Keratinocyte (primary cell): ENCODE results near the gene SPATA16. TPM values are rescaled to one million over a fixed set of nuclear protein-coding genes. Genes with fewer than 3 reads are reported as not detected.

Source experiments
- DNase-seq: peaks from one replicate; pipeline ENCODE4 v3.0.0-alpha.2; 2011; ENCODE audit warnings: low read depth, missing footprints, low spot score
- FAIRE-seq: peaks from 2 replicates; lab custom pipeline; 2011; peaks lifted over from hg19 to GRCh38; lab: Jason Lieb, UNC
- H2AFZ ChIP-seq: 2 replicates; pipeline ENCODE4 v1.6.0; 2012; ENCODE audit warnings: low read length, control low read depth, inconsistent platforms; ENCODE audit not compliant: control insufficient read depth
- H3K27ac ChIP-seq: 2 replicates; pipeline ENCODE4 v1.5.1; 2011; ENCODE audit warnings: low read length; ENCODE audit not compliant: control insufficient read depth, insufficient read depth
- H3K27me3 ChIP-seq: 3 replicates; pipeline ENCODE4 v1.6.0; 2011; ENCODE audit warnings: low read length; ENCODE audit not compliant: control insufficient read depth, insufficient read depth; ENCODE audit errors: extremely low read depth
- H3K36me3 ChIP-seq, 2 experiments: 2 replicates in 1 of 2; 3 replicates in 1 of 2; pipeline ENCODE4 v1.5.1; 2011; ENCODE audit warnings: low read length in 2 of 2, mild to moderate bottlenecking in 1 of 2; ENCODE audit not compliant: control insufficient read depth in 2 of 2, insufficient read depth in 2 of 2; ENCODE audit errors: extremely low read depth in 1 of 2
- H3K4me1 ChIP-seq: 3 replicates; pipeline ENCODE4 v1.5.1; 2011; ENCODE audit warnings: low read length; ENCODE audit not compliant: control insufficient read depth, insufficient read depth; ENCODE audit errors: extremely low read depth
- H3K4me2 ChIP-seq: 3 replicates; pipeline ENCODE4 v1.6.0; 2011; ENCODE audit warnings: low read depth, low read length; ENCODE audit not compliant: control insufficient read depth, insufficient read depth; ENCODE audit errors: extremely low read depth
- H3K4me3 ChIP-seq, 3 experiments: fragments of 200-600 bp in 1 of 3; sonication (generic) in 1 of 3; 2 replicates in 2 of 3; 3 replicates in 1 of 3; pipeline ENCODE4 v1.5.1; 2011 to 2016; ENCODE audit warnings: low read length in 3 of 3, mild to moderate bottlenecking in 3 of 3, control low read depth in 2 of 3, inconsistent platforms in 1 of 3, low read depth in 1 of 3, mixed read lengths in 1 of 3, mixed run types in 1 of 3, moderate library complexity in 1 of 3; ENCODE audit not compliant: control insufficient read depth in 2 of 3, insufficient read depth in 2 of 3; ENCODE audit errors: extremely low read depth in 1 of 3
- H3K79me2 ChIP-seq: 2 replicates; pipeline ENCODE4 v1.6.0; 2012; ENCODE audit warnings: low read length; ENCODE audit not compliant: control insufficient read depth, insufficient read depth
- H3K9ac ChIP-seq: 3 replicates; pipeline ENCODE4 v1.6.0; 2011; ENCODE audit warnings: low read length; ENCODE audit not compliant: control insufficient read depth, insufficient read depth; ENCODE audit errors: extremely low read depth
- H3K9me1 ChIP-seq: 3 replicates; pipeline ENCODE4 v1.6.0; 2011; ENCODE audit warnings: low read length; ENCODE audit not compliant: control insufficient read depth, insufficient read depth; ENCODE audit errors: extremely low read depth
- H3K9me3 ChIP-seq: 2 replicates; pipeline ENCODE4 v1.5.1; 2012; ENCODE audit warnings: low read depth, low read length; ENCODE audit not compliant: control insufficient read depth
- H4K20me1 ChIP-seq: 3 replicates; pipeline ENCODE4 v1.6.0; 2011; ENCODE audit warnings: low read length; ENCODE audit not compliant: control insufficient read depth, insufficient read depth; ENCODE audit errors: extremely low read depth
- CTCF ChIP-seq, 3 experiments: IDR thresholded peaks in 1 of 3; conservative IDR thresholded peaks in 1 of 3; optimal IDR thresholded peaks in 1 of 3; 2 replicates in 2 of 3; 3 replicates in 1 of 3; pipeline versions ENCODE3 to v1.5.1; 2011; ENCODE audit warnings: low read length in 3 of 3, mild to moderate bottlenecking in 3 of 3, moderate library complexity in 2 of 3, control low read depth in 1 of 3, inconsistent platforms in 1 of 3; ENCODE audit not compliant: insufficient read depth in 2 of 3; ENCODE audit errors: extremely low read depth in 1 of 3
- EZH2 ChIP-seq: IDR thresholded peaks from one replicate; pipeline ENCODE4 v1.6.1; 2012; ENCODE audit warnings: inconsistent platforms, mild to moderate bottlenecking, low read length, moderate library complexity
- dilution Hi-C: fragments of 300-500 bp; cut with MboI; formaldehyde crosslinking; loops from one replicate; pipeline ENCODE4 v1.7.0; 2020; ENCODE audit warnings: low sequenced_read_pairs; ENCODE audit not compliant: extremely low pct_ligation_motif_present
- polyA plus RNA-seq, 5 experiments: library from polyadenylated mRNA; depleted of rRNA in 3 of 5; stranded (reverse) in 3 of 5; stranded (forward) in 1 of 5; unstranded in 1 of 5; fragments of >200 nt; gene quantifications; 1 replicate in 1 of 5; 2 replicates in 3 of 5; 3 replicates in 1 of 5; pipeline versions ENCODE4 v1.2.1 to v1.2.3, GENCODE V29; 2011 to 2012; ENCODE audit warnings: missing spikeins in 2 of 5, low read depth in 1 of 5, low replicate concordance in 1 of 5

The SPATA16 gene
- polyA plus RNA-seq, 1 donor (not counting 4 experiments of a cell fraction or from before 2014, with no cell fraction given), result not detected

- dilution Hi-C loops, result no loop called here
These were observed 97.3 kb downstream of the SPATA16 start for GRCh38 chr3:173043757-173044156.

GRCh38 chr3:173038484-173038871 is 102.6 kb downstream of the SPATA16 start:
- Histone ChIP-seq H3K4me1 (no peaks in the 10 kb centered on the region), H2AFZ (no peak overlapping the region), H3K9me3 (no peaks in the 10 kb centered on the region), H3K27ac (no peak overlapping the region), H3K27me3 (no peaks in the 10 kb centered on the region), H3K4me3 (no peak overlapping the region), H3K4me2 (no peak overlapping the region), H3K36me3 (no peaks in the 10 kb centered on the region), H4K20me1 (no peaks in the 10 kb centered on the region), H3K9me1 (no peaks in the 10 kb centered on the region), H3K79me2 (no peaks in the 10 kb centered on the region), H3K9ac (no peak overlapping the region)
- DNase-seq, result no peak
- no peak for FAIRE-seq
- dilution Hi-C loops, result no loop called here
- no peak for TF ChIP-seq EZH2
- no peak for TF ChIP-seq CTCF (optimal IDR thresholded peaks at IDR 0.05 in 1 of 3, IDR thresholded peaks at IDR 0.05 in 1 of 3, conservative IDR thresholded peaks at IDR 0.05 in 1 of 3; ENCODE audit: extremely low read depth in 1 of 3, insufficient read depth in 2 of 3, low read length in 3 of 3)

More at GRCh38 chr3:173043757-173044156, 97.3 kb downstream of the SPATA16 start:
- no peak overlapping the region for H3K4me2 ChIP-seq
- no peaks in the 10 kb centered on the region for H3K9me1 ChIP-seq
- H2AFZ ChIP-seq, result no peak overlapping the region
- no peaks in the 10 kb centered on the region for H3K79me2 ChIP-seq
- H3K9me3 ChIP-seq, result no peaks in the 10 kb centered on the region
- H3K36me3 ChIP-seq, result no peaks in the 10 kb centered on the region
- H3K27me3 ChIP-seq, result no peaks in the 10 kb centered on the region
- no peak for TF ChIP-seq CTCF (optimal IDR thresholded peaks at IDR 0.05 in 1 of 3, IDR thresholded peaks at IDR 0.05 in 1 of 3, conservative IDR thresholded peaks at IDR 0.05 in 1 of 3; ENCODE audit: extremely low read depth in 1 of 3, insufficient read depth in 2 of 3, low read length in 3 of 3)
- TF ChIP-seq EZH2, result no peak
- H3K9ac ChIP-seq, result no peak overlapping the region
- H3K4me3 ChIP-seq, result no peak overlapping the region
- DNase-seq, result no peak
- H3K27ac ChIP-seq, result no peak overlapping the region
- H4K20me1 ChIP-seq, result no peaks in the 10 kb centered on the region
- no peak for FAIRE-seq
- no peaks in the 10 kb centered on the region for H3K4me1 ChIP-seq
